GM12873 (cell line): ENCODE results near the gene PRKAG2.

Experiments used
- CTCF ChIP-seq: IDR thresholded peaks from 2 replicates; pipeline ENCODE4 v1.5.1; 2012; ENCODE audit warnings: low read depth, mild to moderate bottlenecking, moderate library complexity, low read length, control low read depth; ENCODE audit not compliant: insufficient read depth; ENCODE audit errors: missing control alignments

Gene PRKAG2

GRCh38 chr7:151801782-151802468 is 75.0 kb downstream of the PRKAG2 start:
- TF ChIP-seq CTCF: no peak

- TF ChIP-seq CTCF: no peak
These were observed 75.6 kb downstream of the PRKAG2 start for GRCh38 chr7:151801291-151801690.

GRCh38 chr7:151800861-151801260 is 76.1 kb downstream of the PRKAG2 start:
- no peak for TF ChIP-seq CTCF

GRCh38 chr7:151800391-151800790 is 76.5 kb downstream of the PRKAG2 start:
- no peak for TF ChIP-seq CTCF

GRCh38 chr7:151799506-151799905 is 77.4 kb downstream of the PRKAG2 start:
- no peak for TF ChIP-seq CTCF

GRCh38 chr7:151798851-151799448 is 78.0 kb downstream of the PRKAG2 start:
- TF ChIP-seq CTCF: no peak

GRCh38 chr7:151796871-151797537 is 79.9 kb downstream of the PRKAG2 start:
- no peak for TF ChIP-seq CTCF
